Prostate gland (tissue), 2 donors: ENCODE measurements around the gene FARS2.

Experiments used
- POLR2A ChIP-seq: fragments of 450-650 bp; IDR thresholded peaks from one replicate; pipeline ENCODE4 v1.6.1; 2016; ENCODE audit warnings: antibody characterized with exemption, mild to moderate bottlenecking
- TF ChIP-seq, protein P1 (sequence below), 4 experiments: fragments of 200-600 bp in 2 of 4; fragments of 450-650 bp in 2 of 4; sonication (generic) in 2 of 4; IDR thresholded peaks; 1 replicate in 3 of 4; 2 replicates in 1 of 4; pipeline ENCODE4 v1.5.1; 2016 to 2019; ENCODE audit warnings: antibody characterized with exemption in 4 of 4, mild to moderate bottlenecking in 2 of 4, moderate library complexity in 2 of 4

DNA sequence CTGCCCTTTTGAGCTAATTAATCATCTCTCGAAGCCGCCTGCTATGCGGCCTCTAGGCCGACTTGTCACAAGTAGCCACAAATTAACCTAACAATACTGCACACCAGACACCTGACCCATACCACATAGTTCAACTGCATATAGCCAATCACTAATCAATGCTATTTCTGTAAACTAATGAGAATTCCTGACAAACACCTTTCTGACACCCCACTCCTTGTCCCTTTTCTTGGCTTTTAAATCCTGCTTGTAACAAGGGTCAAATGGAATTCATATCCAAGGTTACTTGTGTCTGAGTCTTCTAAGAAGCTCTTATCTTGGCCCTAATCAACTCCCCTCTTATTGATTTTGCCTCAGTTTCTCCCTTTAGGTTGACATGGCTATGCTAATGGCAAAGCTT, 379.3 kb downstream of the FARS2 start:
- TF ChIP-seq, protein P1, sequence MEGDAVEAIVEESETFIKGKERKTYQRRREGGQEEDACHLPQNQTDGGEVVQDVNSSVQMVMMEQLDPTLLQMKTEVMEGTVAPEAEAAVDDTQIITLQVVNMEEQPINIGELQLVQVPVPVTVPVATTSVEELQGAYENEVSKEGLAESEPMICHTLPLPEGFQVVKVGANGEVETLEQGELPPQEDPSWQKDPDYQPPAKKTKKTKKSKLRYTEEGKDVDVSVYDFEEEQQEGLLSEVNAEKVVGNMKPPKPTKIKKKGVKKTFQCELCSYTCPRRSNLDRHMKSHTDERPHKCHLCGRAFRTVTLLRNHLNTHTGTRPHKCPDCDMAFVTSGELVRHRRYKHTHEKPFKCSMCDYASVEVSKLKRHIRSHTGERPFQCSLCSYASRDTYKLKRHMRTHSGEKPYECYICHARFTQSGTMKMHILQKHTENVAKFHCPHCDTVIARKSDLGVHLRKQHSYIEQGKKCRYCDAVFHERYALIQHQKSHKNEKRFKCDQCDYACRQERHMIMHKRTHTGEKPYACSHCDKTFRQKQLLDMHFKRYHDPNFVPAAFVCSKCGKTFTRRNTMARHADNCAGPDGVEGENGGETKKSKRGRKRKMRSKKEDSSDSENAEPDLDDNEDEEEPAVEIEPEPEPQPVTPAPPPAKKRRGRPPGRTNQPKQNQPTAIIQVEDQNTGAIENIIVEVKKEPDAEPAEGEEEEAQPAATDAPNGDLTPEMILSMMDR (IDR thresholded peaks at IDR 0.05): no peak
- no peak for TF ChIP-seq POLR2A
